Tibial nerve (tissue), 4 donors: Measurements from ENCODE around the gene STON2. TPM values are rescaled to one million over a fixed set of nuclear protein-coding genes. Genes with fewer than 3 reads are reported as not detected.
"Not testable (repeated sequence)": the region's sequence is repeated elsewhere in the genome, so short reads cannot be mapped to it uniquely, and the experiment has no call there.

Experiments
- DNase-seq, 2 donors: peaks; one replicate each; pipeline ENCODE4 v3.0.0-alpha.2; 2019; ENCODE audit warnings: low spot score in 2 of 2
- H3K27ac ChIP-seq, 4 donors: fragments of 200-600 bp; sonication (generic) in 3 of 4; one replicate each; pipeline ENCODE4 v1.5.1; 2017 to 2019; ENCODE audit warnings: mild to moderate bottlenecking in 1 of 4
- H3K27me3 ChIP-seq, 2 donors: fragments of 200-600 bp; sonication (generic) in 1 of 2; one replicate each; pipeline versions ENCODE4 v1.5.1 to v1.6.0; 2017 to 2019
- H3K36me3 ChIP-seq, 3 donors: fragments of 200-600 bp; sonication (generic); one replicate each; pipeline ENCODE4 v1.5.1; 2018 to 2019
- H3K4me1 ChIP-seq, 4 donors: fragments of 200-600 bp; sonication (generic) in 3 of 4; one replicate each; pipeline ENCODE4 v1.5.1; 2017 to 2019
- H3K4me3 ChIP-seq, 4 donors: fragments of 200-600 bp; sonication (generic) in 3 of 4; one replicate each; pipeline ENCODE4 v1.5.1; 2017 to 2019; ENCODE audit warnings: mild to moderate bottlenecking in 1 of 4, moderate library complexity in 1 of 4
- H3K9me3 ChIP-seq, 4 donors: fragments of 200-600 bp; sonication (generic) in 3 of 4; one replicate each; pipeline ENCODE4 v1.5.1; 2017 to 2019
- CTCF ChIP-seq, 5 experiments: fragments of 200-600 bp in 3 of 5; fragments of 450-650 bp in 2 of 5; sonication (generic) in 3 of 5; IDR thresholded peaks; one replicate each; pipeline ENCODE4 v1.5.1; 2016 to 2019; ENCODE audit warnings: antibody characterized with exemption in 5 of 5, mild to moderate bottlenecking in 3 of 5, moderate library complexity in 2 of 5
- EP300 ChIP-seq, 2 donors: sonication (generic); formaldehyde crosslinking; IDR thresholded peaks; one replicate each; pipeline ENCODE4 v1.6.1; 2017; ENCODE audit warnings: antibody characterized with exemption in 2 of 2, mild to moderate bottlenecking in 1 of 2
- POLR2A ChIP-seq, 2 donors: fragments of 450-650 bp; IDR thresholded peaks; one replicate each; pipeline ENCODE4 v1.6.1; 2017; ENCODE audit warnings: antibody characterized with exemption in 2 of 2, mild to moderate bottlenecking in 2 of 2, moderate library complexity in 2 of 2
- WGBS, 2 donors: methylation state at CpG; one replicate each; pipeline ENCODE4 v1.1.5; 2018; 5-methylcytosine and 5-hydroxymethylcytosine counted together
- total RNA-seq, 4 donors: library from RNA; depleted of rRNA; stranded (reverse); fragments of >200 nt; gene quantifications; one replicate each; pipeline ENCODE4 v1.1.0, GENCODE V29; 2016

STON2 gene
- total RNA-seq, 4 donors from 2014 or later: 21.6 to 62.0 (median 34.7) TPM

GRCh38 chr14:81243499-81243898 is 156.6 kb downstream of the STON2 start:
- DNase-seq: no peak
- TF ChIP-seq POLR2A (IDR thresholded peaks at IDR 0.05): no peak
- no peak for TF ChIP-seq EP300 (IDR thresholded peaks at IDR 0.05)
- TF ChIP-seq CTCF (IDR thresholded peaks at IDR 0.05): no peak

GRCh38 chr14:81236849-81237248 is 163.3 kb downstream of the STON2 start:
- H3K27ac ChIP-seq, H3K27me3 ChIP-seq, H3K4me3 ChIP-seq, H3K36me3 ChIP-seq, H3K9me3 ChIP-seq, DNase-seq, H3K4me1 ChIP-seq: not testable (repeated sequence)
- 78% methylated on average over 2 of the region's 2 CpGs for WGBS, 2 donors

More at GRCh38 chr14:81243499-81243898, 156.6 kb downstream of the STON2 start:
- H3K27ac ChIP-seq: no peak overlapping the region
- H3K36me3 ChIP-seq: no peaks in the 10 kb centered on the region
- H3K4me3 ChIP-seq: no peak overlapping the region
- no peaks in the 10 kb centered on the region for H3K4me1 ChIP-seq
- 84 to 98% methylated on average over 2 of the region's 2 CpGs for WGBS, 2 donors
- H3K9me3 ChIP-seq: peaks cover 0 to 26% (median 2%) of the 10 kb centered on the region in 4 donors
- no peaks in the 10 kb centered on the region for H3K27me3 ChIP-seq

- Histone ChIP-seq H3K9me3 (peaks cover 0 to under 1% (median 0%) of the 10 kb centered on the region in 4 donors), H3K4me3 (no peak overlapping the region), H3K36me3 (no peaks in the 10 kb centered on the region), H3K27me3 (no peaks in the 10 kb centered on the region), H3K4me1 (no peaks in the 10 kb centered on the region), H3K27ac (no peak overlapping the region)
- DNase-seq: no peak
- 95 to 96% methylated on average over 16 to 20 of the region's 20 CpGs for WGBS, 2 donors
- TF ChIP-seq CTCF (IDR thresholded peaks at IDR 0.05) (no peak), POLR2A (IDR thresholded peaks at IDR 0.05) (no peak), EP300 (IDR thresholded peaks at IDR 0.05) (no peak)
Observed at GRCh38 chr14:81236138-81236537, 164.0 kb downstream of the STON2 start.

GRCh38 chr14:81235096-81235495 is 165.0 kb downstream of the STON2 start:
- Histone ChIP-seq H3K9me3 (no peaks in the 10 kb centered on the region), H3K27ac (no peak overlapping the region), H3K36me3 (no peaks in the 10 kb centered on the region), H3K27me3 (no peaks in the 10 kb centered on the region), H3K4me1 (no peaks in the 10 kb centered on the region), H3K4me3 (no peak overlapping the region)
- 50 to 56% methylated on average over 2 of the region's 2 CpGs for WGBS, 2 donors
- DNase-seq: no peak
- no peak for TF ChIP-seq POLR2A (IDR thresholded peaks at IDR 0.05)
- TF ChIP-seq CTCF (IDR thresholded peaks at IDR 0.05): no peak
- TF ChIP-seq EP300 (IDR thresholded peaks at IDR 0.05): no peak

GRCh38 chr14:81234278-81234677 is 165.8 kb downstream of the STON2 start:
- Histone ChIP-seq H3K4me3 (no peak overlapping the region), H3K27ac (no peak overlapping the region), H3K9me3 (no peaks in the 10 kb centered on the region), H3K4me1 (no peaks in the 10 kb centered on the region), H3K27me3 (no peaks in the 10 kb centered on the region), H3K36me3 (no peaks in the 10 kb centered on the region)
- DNase-seq: no peak
- TF ChIP-seq EP300 (IDR thresholded peaks at IDR 0.05): no peak
- no peak for TF ChIP-seq CTCF (IDR thresholded peaks at IDR 0.05)
- no peak for TF ChIP-seq POLR2A (IDR thresholded peaks at IDR 0.05)

- TF ChIP-seq EP300 (IDR thresholded peaks at IDR 0.05) (no peak), CTCF (IDR thresholded peaks at IDR 0.05) (no peak), POLR2A (IDR thresholded peaks at IDR 0.05) (no peak)
- no peak for DNase-seq
- Histone ChIP-seq H3K27me3 (no peaks in the 10 kb centered on the region), H3K9me3 (no peaks in the 10 kb centered on the region), H3K27ac (no peak overlapping the region), H3K4me1 (no peaks in the 10 kb centered on the region), H3K36me3 (no peaks in the 10 kb centered on the region), H3K4me3 (no peak overlapping the region)
- WGBS, 2 donors: 100% methylated on average over 1 of the region's 1 CpG
Observed at GRCh38 chr14:81233615-81234014, 166.5 kb downstream of the STON2 start.
